HCT116 (cell line): ENCODE data around the gene CALN1.

Experiments
- ATF3 ChIP-seq: IDR thresholded peaks from 2 replicates; pipeline ENCODE4 v1.6.1; 2012
- CTCF ChIP-seq, 3 experiments: fragments of 200-600 bp in 1 of 3; sonication (generic) in 1 of 3; IDR thresholded peaks in 2 of 3; conservative IDR thresholded peaks in 1 of 3; 2 replicates each; pipeline ENCODE4 v1.5.1; 2012 to 2017; ENCODE audit warnings: low read depth in 2 of 3, low read length in 2 of 3, antibody characterized with exemption in 1 of 3, borderline replicate concordance in 1 of 3, control low read depth in 1 of 3, mild to moderate bottlenecking in 1 of 3, mixed read lengths in 1 of 3, mixed run types in 1 of 3, moderate library complexity in 1 of 3; ENCODE audit not compliant: insufficient read depth in 1 of 3
- EGR1 ChIP-seq: IDR thresholded peaks from 2 replicates; pipeline ENCODE4 v1.6.1; 2012; ENCODE audit warnings: low read depth
- EZH2 ChIP-seq: fragments of 200-600 bp; sonication (generic); IDR thresholded peaks from 2 replicates; pipeline ENCODE4 v1.6.1; 2017; ENCODE audit warnings: antibody characterized with exemption, mixed run types
- FOSL1 ChIP-seq: IDR thresholded peaks from 2 replicates; pipeline ENCODE4 v1.6.1; 2012; ENCODE audit warnings: low read depth
- MAX ChIP-seq: IDR thresholded peaks from 2 replicates; pipeline ENCODE4 v1.6.1; 2012
- POLR2A ChIP-seq: IDR thresholded peaks from 2 replicates; pipeline ENCODE4 v1.7.0; 2011; ENCODE audit warnings: borderline replicate concordance; ENCODE audit not compliant: insufficient read depth, insufficient read length; ENCODE audit errors: extremely low read depth
- POLR2AphosphoS5 ChIP-seq: IDR thresholded peaks from 2 replicates; pipeline ENCODE4 v1.6.1; 2011; ENCODE audit warnings: mild to moderate bottlenecking, low read depth, low read length, moderate library complexity
- SRF ChIP-seq: IDR thresholded peaks from 2 replicates; pipeline ENCODE4 v1.6.1; 2012; ENCODE audit warnings: low read depth
- YY1 ChIP-seq: IDR thresholded peaks from 2 replicates; pipeline ENCODE4 v1.6.1; 2011; ENCODE audit warnings: low read length, low read depth, moderate library complexity, mild to moderate bottlenecking; ENCODE audit not compliant: insufficient replicate concordance; ENCODE audit errors: extremely low read depth
- ZFX ChIP-seq: fragments of 450-650 bp; IDR thresholded peaks from 2 replicates; pipeline ENCODE4 v1.6.1; 2017

GRCh38 chr7:71739520-71740173, 672.5 kb downstream of the CALN1 start:
- TF ChIP-seq ATF3 (no peak), CTCF (IDR thresholded peaks at IDR 0.05 in 2 of 3, conservative IDR thresholded peaks at IDR 0.05 in 1 of 3; ENCODE audit: borderline replicate concordance in 1 of 3, insufficient read depth in 1 of 3, low read depth in 2 of 3, low read length in 2 of 3) (no peak), EZH2 (no peak), POLR2A (no peak), SRF (no peak), ZFX (no peak), POLR2AphosphoS5 (no peak), YY1 (no peak), MAX (no peak), FOSL1 (no peak), EGR1 (no peak)
